HepG2 (cell line): ENCODE measurements around the gene PIK3CD. TPM values are rescaled to one million over a fixed set of nuclear protein-coding genes. Genes with fewer than 3 reads are reported as not detected.

Experiments used
- ATAC-seq: fragments of 200-7000 bp; cut with Tn5 transposase; 3 replicates; pipeline ENCODE4 v1.9.1; 2020; ENCODE audit warnings: mild to moderate bottlenecking, moderate library complexity
- BruUV-seq: library from RNA; stranded (reverse); fragments of 400-500 nt; replicated peaks from 2 replicates; lab custom pipeline; 2021; lab: Mats Ljungman, UMichigan
- CTCF ChIA-PET: fragments of 300-600 bp; formaldehyde crosslinking; extraction: SDS; loops from one replicate; lab custom pipeline; 2021; ENCODE audit warnings: low total read pairs, inconsistent platforms, low intra/inter-chr PET ratio; lab: Yijun Ruan, JAX
- POLR2A ChIA-PET: fragments of 350-600 bp; sonication (Branson Sonifier 250); formaldehyde crosslinking; loops from one replicate; lab custom pipeline; 2020; ENCODE audit warnings: antibody characterized with exemption, inconsistent platforms; lab: Yijun Ruan, JAX
- DNase-seq: peaks from one replicate; pipeline ENCODE4 v3.0.0-alpha.2; 2015; ENCODE audit warnings: low spot score
- FAIRE-seq: peaks from 3 replicates; lab custom pipeline; 2011; peaks lifted over from hg19 to GRCh38; lab: Jason Lieb, UNC
- H2AFZ ChIP-seq: one replicate; pipeline ENCODE4 v1.6.1; 2011; ENCODE audit warnings: low read length, inconsistent platforms
- H3K27ac ChIP-seq: fragments of 300-600 bp; 3 replicates; pipeline ENCODE4 v1.8.0; 2011; ENCODE audit warnings: mixed run types, mild to moderate bottlenecking, mixed read lengths, low read length, inconsistent platforms; ENCODE audit not compliant: insufficient read depth; ENCODE audit errors: extremely low read length
- H3K27me3 ChIP-seq, 2 experiments: fragments of 200-600 bp in 1 of 2; 2 replicates in 1 of 2; 3 replicates in 1 of 2; pipeline versions ENCODE4 v1.6.0 to v1.8.0; 2011; ENCODE audit warnings: low read length in 2 of 2, mild to moderate bottlenecking in 2 of 2, moderate library complexity in 2 of 2, inconsistent platforms in 1 of 2; ENCODE audit not compliant: insufficient read depth in 2 of 2, control insufficient read depth in 1 of 2
- H3K36me3 ChIP-seq, 2 experiments: fragments of 200-600 bp in 1 of 2; replicated peaks in 1 of 2; 2 replicates in 1 of 2; 3 replicates in 1 of 2; pipeline versions ENCODE4 v1.5.1 to v1.8.0; 2011; ENCODE audit warnings: low read length in 2 of 2, inconsistent platforms in 1 of 2; ENCODE audit not compliant: insufficient read depth in 2 of 2, control insufficient read depth in 1 of 2
- H3K4me1 ChIP-seq: 2 replicates; pipeline ENCODE4 v1.5.1; 2012; ENCODE audit warnings: low read length, inconsistent platforms; ENCODE audit not compliant: insufficient read depth
- H3K4me2 ChIP-seq: 2 replicates; pipeline ENCODE4 v1.6.0; 2011; ENCODE audit warnings: low read depth, low read length, inconsistent platforms
- H3K4me3 ChIP-seq, 3 experiments: fragments of 200-600 bp in 1 of 3; sonication (generic), shearing (Covaris generic) in 1 of 3; replicated peaks in 1 of 3; 2 replicates each; pipeline ENCODE4 v1.5.1; 2011 to 2016; ENCODE audit warnings: low read length in 3 of 3, inconsistent platforms in 2 of 3, low read depth in 2 of 3, mild to moderate bottlenecking in 2 of 3, control low read depth in 1 of 3, mixed read lengths in 1 of 3; ENCODE audit not compliant: insufficient read depth in 1 of 3
- H3K79me2 ChIP-seq: one replicate; pipeline ENCODE4 v1.6.1; 2011; ENCODE audit warnings: low read length, inconsistent platforms; ENCODE audit not compliant: insufficient read depth
- H3K9ac ChIP-seq: 2 replicates; pipeline ENCODE4 v1.6.0; 2011; ENCODE audit warnings: mild to moderate bottlenecking, low read depth, low read length, inconsistent platforms; ENCODE audit not compliant: insufficient read depth
- H3K9me3 ChIP-seq: 2 replicates; pipeline ENCODE4 v1.5.1; 2012; ENCODE audit warnings: mild to moderate bottlenecking, low read length
- H4K20me1 ChIP-seq: 2 replicates; pipeline ENCODE4 v1.6.0; 2011; ENCODE audit warnings: inconsistent platforms, mild to moderate bottlenecking, low read length, moderate library complexity; ENCODE audit not compliant: insufficient read depth
- HDAC2 ChIP-seq: sonication (generic); formaldehyde crosslinking; IDR thresholded peaks from 2 replicates; pipeline ENCODE4 v1.4.0; 2020; ENCODE audit warnings: missing genetic modification reagents
- KLF16 ChIP-seq, 2 experiments: sonication (generic) in 1 of 2; formaldehyde crosslinking in 1 of 2; IDR thresholded peaks; 2 replicates each; pipeline versions ENCODE4 v1.6.1 to v1.8.0; 2016 to 2023; ENCODE audit warnings: missing genetic modification reagents in 2 of 2, missing compliant biosample characterization in 1 of 2
- MIER2 ChIP-seq: IDR thresholded peaks from 2 replicates; pipeline ENCODE4 v1.6.1; 2016; ENCODE audit warnings: missing biosample characterization, missing genetic modification reagents
- NFYB ChIP-seq: sonication (generic); formaldehyde crosslinking; IDR thresholded peaks from 2 replicates; pipeline ENCODE4 v1.4.0; 2020; ENCODE audit warnings: missing genetic modification reagents
- SSRP1 ChIP-seq: IDR thresholded peaks from 2 replicates; pipeline ENCODE4 v1.6.1; 2016; ENCODE audit warnings: control low read depth
- TCF7 ChIP-seq: sonication (generic); IDR thresholded peaks from 2 replicates; pipeline ENCODE4 v1.6.1; 2016; ENCODE audit warnings: antibody characterized with exemption, low read depth
- WGBS: methylation state at CpG from one replicate; pipeline ENCODE4 v1.1.6; 2017; ENCODE audit warnings: low lambda C conversion rate; 5-methylcytosine and 5-hydroxymethylcytosine counted together
- in situ Hi-C: cut with HindIII; loops from 2 replicates; pipeline ENCODE4 v1.10.0; 2017; ENCODE audit warnings: low pct_unique_long_range_greater_than_20kb; ENCODE audit not compliant: extremely low pct_ligation_motif_present
- intact Hi-C: fragments of 100-400 bp; cut with micrococcal nuclease; formaldehyde crosslinking; loops from one replicate; pipeline ENCODE4 v1.10.0; 2022; ENCODE audit not compliant: unreplicated experiment
- polyA plus RNA-seq, 8 experiments: library from polyadenylated mRNA; depleted of rRNA in 3 of 8; stranded (reverse) in 7 of 8; unstranded in 1 of 8; fragments of >200 nt; fragmentation: Illumina TruSeq in 4 of 8; extraction: Trizol in 4 of 8; gene quantifications; 2 replicates each; pipeline versions ENCODE4 v1.2.1 to v1.2.3, GENCODE V29; 2011 to 2016; ENCODE audit warnings: low read depth in 4 of 8, missing spikeins in 1 of 8, mixed read lengths in 1 of 8; ENCODE audit not compliant: insufficient read depth in 1 of 8
- total RNA-seq, 5 experiments: library from RNA; depleted of rRNA; stranded (reverse); fragments of >200 nt; fragmentation: Illumina TruSeq; extraction: Trizol; gene quantifications; 2 replicates each; pipeline ENCODE4 v1.2.3, GENCODE V29; 2016; ENCODE audit warnings: low read depth in 1 of 5
- TF ChIP-seq, protein P1 (sequence below): sonication (generic); formaldehyde crosslinking; IDR thresholded peaks from 2 replicates; pipeline ENCODE4 v1.4.0; 2020; ENCODE audit warnings: low read depth, mild to moderate bottlenecking, missing genetic modification reagents

The PIK3CD gene
- total and polyA plus RNA-seq, 2 of the 13 experiments (the other 11 are each of a cell fraction or from before 2014, with no cell fraction given): 7.1 to 10.0 TPM

DNA sequence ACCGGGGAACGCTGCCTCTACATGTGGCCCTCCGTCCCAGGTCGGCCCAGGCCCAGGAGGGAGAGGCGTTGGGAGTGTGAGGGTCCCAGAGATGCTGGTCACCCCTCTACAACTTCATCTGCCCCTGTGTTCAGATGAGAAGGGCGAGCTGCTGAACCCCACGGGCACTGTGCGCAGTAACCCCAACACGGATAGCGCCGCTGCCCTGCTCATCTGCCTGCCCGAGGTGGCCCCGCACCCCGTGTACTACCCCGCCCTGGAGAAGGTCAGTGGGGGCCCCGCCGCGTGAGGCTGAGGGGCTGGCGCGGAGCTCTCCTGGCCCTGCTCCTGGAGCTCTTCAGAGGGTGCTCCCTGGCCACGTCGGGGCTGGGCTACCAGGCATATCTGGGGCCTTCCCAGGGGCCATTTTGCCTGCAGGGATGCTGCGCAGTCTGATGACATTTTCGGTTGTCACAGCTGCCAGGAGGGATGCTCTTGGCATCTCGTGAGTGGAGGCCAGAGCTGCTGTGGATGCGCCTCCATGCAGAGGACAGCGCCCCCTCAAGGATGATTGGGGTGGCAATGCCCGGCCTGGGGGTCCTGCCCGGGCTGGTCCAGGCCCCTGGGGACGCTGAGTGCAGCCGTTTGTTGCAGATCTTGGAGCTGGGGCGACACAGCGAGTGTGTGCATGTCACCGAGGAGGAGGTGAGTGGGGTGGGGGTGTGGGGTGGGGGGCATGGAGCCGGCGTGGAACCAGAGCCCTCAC is 68.6 kb downstream of the PIK3CD start:
- no peak for FAIRE-seq
- no peak overlapping the region for H3K4me2 ChIP-seq
- ChIA-PET CTCF (no interaction called here), POLR2A (no interaction called here)
- in situ Hi-C loops (no loop called here), intact Hi-C loops (no loop called here)
- DNase-seq: no peak
- peaks cover 29 to 37% of the 10 kb centered on the region in 2 experiments for H3K36me3 ChIP-seq
- no peaks in the 10 kb centered on the region for H4K20me1 ChIP-seq
- BruUV-seq: no TSS peak
- no peak overlapping the region for H2AFZ ChIP-seq
- H3K4me1 ChIP-seq: peaks cover 42% of the 10 kb centered on the region
- H3K79me2 ChIP-seq: peaks cover 16% of the 10 kb centered on the region
- peaks cover 12% of the 10 kb centered on the region; the same call in 1 of the 2 replicates for H3K9me3 ChIP-seq
- no peak overlapping the region for H3K27ac ChIP-seq
- ATAC-seq: no peak
- TF ChIP-seq KLF16 (CRISPR knock-in tag; IDR thresholded peaks at IDR 0.05): no peak
- TF ChIP-seq HDAC2 (CRISPR knock-in tag): no peak
- no peak for TF ChIP-seq MIER2 (CRISPR knock-in tag)
- no peak for TF ChIP-seq NFYB (CRISPR knock-in tag)
- TF ChIP-seq, protein P1, sequence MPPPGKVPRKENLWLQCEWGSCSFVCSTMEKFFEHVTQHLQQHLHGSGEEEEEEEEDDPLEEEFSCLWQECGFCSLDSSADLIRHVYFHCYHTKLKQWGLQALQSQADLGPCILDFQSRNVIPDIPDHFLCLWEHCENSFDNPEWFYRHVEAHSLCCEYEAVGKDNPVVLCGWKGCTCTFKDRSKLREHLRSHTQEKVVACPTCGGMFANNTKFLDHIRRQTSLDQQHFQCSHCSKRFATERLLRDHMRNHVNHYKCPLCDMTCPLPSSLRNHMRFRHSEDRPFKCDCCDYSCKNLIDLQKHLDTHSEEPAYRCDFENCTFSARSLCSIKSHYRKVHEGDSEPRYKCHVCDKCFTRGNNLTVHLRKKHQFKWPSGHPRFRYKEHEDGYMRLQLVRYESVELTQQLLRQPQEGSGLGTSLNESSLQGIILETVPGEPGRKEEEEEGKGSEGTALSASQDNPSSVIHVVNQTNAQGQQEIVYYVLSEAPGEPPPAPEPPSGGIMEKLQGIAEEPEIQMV: no peak
- TF ChIP-seq SSRP1: no peak
- no peak for TF ChIP-seq TCF7
- 97% methylated on average over 20 of the region's 36 CpGs for WGBS
- no peak overlapping the region for H3K4me3 ChIP-seq
- H3K9ac ChIP-seq: no peak overlapping the region
- no peaks in the 10 kb centered on the region for H3K27me3 ChIP-seq
